HCT116 (cell line): Measurements from ENCODE around the gene SH3TC2. TPM values are rescaled to one million over a fixed set of nuclear protein-coding genes. Genes with fewer than 3 reads are reported as not detected.

Source experiments
- ATAC-seq: fragments of 200-7000 bp; cut with Tn5 transposase; 2 replicates; pipeline ENCODE4 v1.9.1; 2020; ENCODE audit warnings: mild to moderate bottlenecking, moderate library complexity
- BruUV-seq: library from RNA; stranded (reverse); fragments of 400-500 nt; replicated peaks from 2 replicates; lab custom pipeline; 2021; lab: Mats Ljungman, UMichigan
- CTCF ChIA-PET: fragments of 300-600 bp; sonication (Branson Sonifier 250); formaldehyde crosslinking; loops from one replicate; lab custom pipeline; 2021; ENCODE audit warnings: antibody characterized with exemption; lab: Charles Lee
- POLR2A ChIA-PET: fragments of 300-600, 350-600 bp; sonication (Branson Sonifier 250); formaldehyde crosslinking; loops from one replicate; lab custom pipeline; 2021; ENCODE audit warnings: antibody characterized with exemption; lab: Charles Lee
- RAD21 ChIA-PET, 2 experiments: fragments of 300-600 bp; sonication (Branson Sonifier 250); formaldehyde crosslinking; loops; one replicate each; lab custom pipeline; 2023; ENCODE audit warnings: low total read pairs in 2 of 2; ENCODE audit not compliant: uncharacterized antibody in 2 of 2, unreplicated experiment in 2 of 2, low non-redundant PET in 1 of 2; lab: Charles Lee
- DNase-seq: peaks from one replicate; pipeline ENCODE4 v3.0.0-alpha.2; 2010; ENCODE audit warnings: low read depth, low spot score
- H2AFZ ChIP-seq: fragments of 200-600 bp; shearing (Covaris generic), sonication (generic); 2 replicates; pipeline ENCODE4 v1.6.1; 2017; ENCODE audit warnings: low read depth, mixed run types, mixed read lengths, antibody characterized with exemption, low read length; ENCODE audit not compliant: poor library complexity, severe bottlenecking
- H3K27ac ChIP-seq: 2 replicates; pipeline ENCODE4 v1.5.1; 2012; ENCODE audit warnings: low read depth, low read length
- H3K27me3 ChIP-seq: fragments of 200-600 bp; sonication (generic); 2 replicates; pipeline ENCODE4 v1.6.1; 2016; ENCODE audit warnings: mixed run types, low read length, mixed read lengths; ENCODE audit not compliant: insufficient read depth
- H3K36me3 ChIP-seq, 2 experiments: fragments of 200-500 bp in 1 of 2; fragments of 200-600 bp in 1 of 2; sonication (Bioruptor generic) in 1 of 2; sonication (generic) in 1 of 2; 2 replicates each; pipeline versions ENCODE4 v1.5.1 to v1.6.1; 2014 to 2016; ENCODE audit warnings: low read length in 2 of 2, inconsistent platforms in 1 of 2, mixed read lengths in 1 of 2, mixed run types in 1 of 2; ENCODE audit not compliant: insufficient read depth in 2 of 2, control insufficient read depth in 1 of 2
- H3K4me1 ChIP-seq, 2 experiments: fragments of 200-600 bp in 1 of 2; sonication (generic) in 1 of 2; 2 replicates each; pipeline versions ENCODE4 v1.5.1 to v1.6.1; 2012 to 2017; ENCODE audit warnings: low read length in 2 of 2, inconsistent platforms in 1 of 2, mild to moderate bottlenecking in 1 of 2, mixed read lengths in 1 of 2, mixed run types in 1 of 2, moderate library complexity in 1 of 2; ENCODE audit not compliant: insufficient read depth in 2 of 2, control insufficient read depth in 1 of 2
- H3K4me2 ChIP-seq: fragments of 200-600 bp; sonication (generic); 2 replicates; pipeline ENCODE4 v1.6.1; 2017; ENCODE audit warnings: mixed run types, low read length, mixed read lengths
- H3K4me3 ChIP-seq, 2 experiments: fragments of 200-600 bp in 1 of 2; sonication (generic) in 1 of 2; replicated peaks in 1 of 2; 2 replicates each; pipeline ENCODE4 v1.5.1; 2011 to 2016; ENCODE audit warnings: low read length in 2 of 2, control low read depth in 1 of 2, low read depth in 1 of 2, mild to moderate bottlenecking in 1 of 2, mixed read lengths in 1 of 2, mixed run types in 1 of 2
- H3K79me2 ChIP-seq: fragments of 200-600 bp; sonication (generic); 2 replicates; pipeline ENCODE4 v1.6.1; 2017; ENCODE audit warnings: mild to moderate bottlenecking, mixed run types, low read length, moderate library complexity, mixed read lengths; ENCODE audit not compliant: insufficient read depth
- H3K9ac ChIP-seq: fragments of 200-600 bp; sonication (generic); 2 replicates; pipeline ENCODE4 v1.6.1; 2016; ENCODE audit warnings: low read length, mixed read lengths
- H3K9me2 ChIP-seq: fragments of 200-600 bp; sonication (generic), shearing (Covaris generic); 2 replicates; pipeline ENCODE4 v1.6.1; 2017; ENCODE audit warnings: mixed run types, mild to moderate bottlenecking, moderate library complexity; ENCODE audit not compliant: insufficient read depth
- H3K9me3 ChIP-seq, 2 experiments: fragments of 200-500 bp in 1 of 2; fragments of 200-600 bp in 1 of 2; sonication (Bioruptor generic) in 1 of 2; sonication (generic) in 1 of 2; 2 replicates each; pipeline ENCODE4 v1.6.1; 2014 to 2017; ENCODE audit warnings: low read length in 2 of 2, mixed read lengths in 2 of 2, inconsistent platforms in 1 of 2, low read depth in 1 of 2, mild to moderate bottlenecking in 1 of 2, mixed run types in 1 of 2, moderate library complexity in 1 of 2; ENCODE audit not compliant: control insufficient read depth in 1 of 2, insufficient read depth in 1 of 2
- H4K20me1 ChIP-seq: fragments of 200-600 bp; sonication (generic), shearing (Covaris generic); 2 replicates; pipeline ENCODE4 v1.6.1; 2017; ENCODE audit warnings: mixed run types, mild to moderate bottlenecking, moderate library complexity; ENCODE audit not compliant: insufficient read depth
- ATF3 ChIP-seq: IDR thresholded peaks from 2 replicates; pipeline ENCODE4 v1.6.1; 2012
- EGR1 ChIP-seq: IDR thresholded peaks from 2 replicates; pipeline ENCODE4 v1.6.1; 2012; ENCODE audit warnings: low read depth
- EZH2 ChIP-seq: fragments of 200-600 bp; sonication (generic); IDR thresholded peaks from 2 replicates; pipeline ENCODE4 v1.6.1; 2017; ENCODE audit warnings: antibody characterized with exemption, mixed run types
- EZH2phosphoT487 ChIP-seq: fragments of 200-600 bp; IDR thresholded peaks from 2 replicates; pipeline ENCODE4 v1.6.1; 2018; ENCODE audit warnings: antibody characterized with exemption, borderline replicate concordance
- POLR2A ChIP-seq: IDR thresholded peaks from 2 replicates; pipeline ENCODE4 v1.7.0; 2011; ENCODE audit warnings: borderline replicate concordance; ENCODE audit not compliant: insufficient read depth, insufficient read length; ENCODE audit errors: extremely low read depth
- SRF ChIP-seq: IDR thresholded peaks from 2 replicates; pipeline ENCODE4 v1.6.1; 2012; ENCODE audit warnings: low read depth
- TCF7L2 ChIP-seq: IDR thresholded peaks from 2 replicates; pipeline ENCODE4 v1.7.0; 2011; ENCODE audit warnings: borderline replicate concordance, inconsistent platforms; ENCODE audit not compliant: insufficient read depth, insufficient read length; ENCODE audit errors: extremely low read depth
- ZNF274 ChIP-seq: fragments of 200-500 bp; sonication (Bioruptor generic); IDR thresholded peaks from 2 replicates; pipeline ENCODE4 v1.6.1; 2014; ENCODE audit warnings: mild to moderate bottlenecking, low read depth, low read length, inconsistent platforms
- intact Hi-C: fragments of 100-400 bp; cut with micrococcal nuclease; formaldehyde crosslinking; loops from 2 replicates; pipeline ENCODE4 v1.10.0; 2022
- total RNA-seq: library from RNA; stranded (reverse); gene quantifications from one replicate; pipeline ENCODE4 v1.2.1, GENCODE V29; 2021; ENCODE audit not compliant: unreplicated experiment
- TF ChIP-seq, protein P1 (sequence below), 3 experiments: fragments of 200-600 bp in 1 of 3; sonication (generic) in 1 of 3; IDR thresholded peaks in 2 of 3; conservative IDR thresholded peaks in 1 of 3; 2 replicates each; pipeline ENCODE4 v1.5.1; 2012 to 2017; ENCODE audit warnings: low read depth in 2 of 3, low read length in 2 of 3, antibody characterized with exemption in 1 of 3, borderline replicate concordance in 1 of 3, control low read depth in 1 of 3, mild to moderate bottlenecking in 1 of 3, mixed read lengths in 1 of 3, mixed run types in 1 of 3, moderate library complexity in 1 of 3; ENCODE audit not compliant: insufficient read depth in 1 of 3

SH3TC2 gene
- total RNA-seq, 1 experiment from 2014 or later = 12.8 TPM

GRCh38 chr5:149012350-149012749, 50.5 kb downstream of the SH3TC2 start:
- Histone ChIP-seq H3K4me3 (no peak overlapping the region), H3K27me3 (no peaks in the 10 kb centered on the region), H3K36me3 (no peaks in the 10 kb centered on the region), H3K27ac (no peak overlapping the region), H3K4me1 (peaks cover 0 to 9% of the 10 kb centered on the region in 2 experiments; a peak in 1 of 4 replicates), H3K9me3 (no peaks in the 10 kb centered on the region), H3K9me2 (no peaks in the 10 kb centered on the region), H2AFZ (no peak overlapping the region), H3K4me2 (no peak overlapping the region), H3K79me2 (no peaks in the 10 kb centered on the region), H3K9ac (no peak overlapping the region), H4K20me1 (no peaks in the 10 kb centered on the region)
- POLR2A ChIA-PET = no interaction called here
- RAD21 ChIA-PET = no interaction called here
- CTCF ChIA-PET = interaction anchor here (0.7 kb wide), 1 partner anchor 102 kb away, joined by 4 read pairs; no protein-coding TSS in a partner anchor
- BruUV-seq = no TSS peak
- peak; percentile 53; the same call in 1 of the 2 replicates for ATAC-seq
- intact Hi-C loops = no loop called here
- no peak for TF ChIP-seq TCF7L2
- TF ChIP-seq, protein P1, sequence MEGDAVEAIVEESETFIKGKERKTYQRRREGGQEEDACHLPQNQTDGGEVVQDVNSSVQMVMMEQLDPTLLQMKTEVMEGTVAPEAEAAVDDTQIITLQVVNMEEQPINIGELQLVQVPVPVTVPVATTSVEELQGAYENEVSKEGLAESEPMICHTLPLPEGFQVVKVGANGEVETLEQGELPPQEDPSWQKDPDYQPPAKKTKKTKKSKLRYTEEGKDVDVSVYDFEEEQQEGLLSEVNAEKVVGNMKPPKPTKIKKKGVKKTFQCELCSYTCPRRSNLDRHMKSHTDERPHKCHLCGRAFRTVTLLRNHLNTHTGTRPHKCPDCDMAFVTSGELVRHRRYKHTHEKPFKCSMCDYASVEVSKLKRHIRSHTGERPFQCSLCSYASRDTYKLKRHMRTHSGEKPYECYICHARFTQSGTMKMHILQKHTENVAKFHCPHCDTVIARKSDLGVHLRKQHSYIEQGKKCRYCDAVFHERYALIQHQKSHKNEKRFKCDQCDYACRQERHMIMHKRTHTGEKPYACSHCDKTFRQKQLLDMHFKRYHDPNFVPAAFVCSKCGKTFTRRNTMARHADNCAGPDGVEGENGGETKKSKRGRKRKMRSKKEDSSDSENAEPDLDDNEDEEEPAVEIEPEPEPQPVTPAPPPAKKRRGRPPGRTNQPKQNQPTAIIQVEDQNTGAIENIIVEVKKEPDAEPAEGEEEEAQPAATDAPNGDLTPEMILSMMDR (IDR thresholded peaks at IDR 0.05 in 2 of 3, conservative IDR thresholded peaks at IDR 0.05 in 1 of 3; ENCODE audit: borderline replicate concordance in 1 of 3, insufficient read depth in 1 of 3, low read depth in 2 of 3, low read length in 2 of 3) = peak in 2 of 3 experiments; percentile 4 to 33; a peak in 1 of 6 replicates
- no peak for DNase-seq

DNA sequence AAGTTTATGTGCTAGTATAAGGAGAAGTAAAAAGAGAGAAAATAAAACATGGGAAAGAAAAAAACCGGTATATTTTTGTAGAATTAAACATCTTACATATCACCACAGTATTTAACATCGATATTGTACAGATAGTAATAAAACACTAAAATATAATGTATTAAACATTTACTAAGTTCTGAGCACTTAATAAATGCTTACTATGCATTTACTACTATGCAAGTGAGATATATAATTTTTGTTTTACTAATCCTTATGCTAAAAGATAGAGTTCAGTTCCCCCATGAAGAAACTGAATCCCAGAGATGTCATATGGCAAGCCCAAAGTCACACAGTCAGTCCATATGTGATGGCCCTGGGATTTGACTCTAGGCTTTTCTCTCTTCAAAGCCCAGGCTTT, 51.1 kb downstream of the SH3TC2 start:
- Histone ChIP-seq H3K27ac (no peak overlapping the region), H4K20me1 (no peaks in the 10 kb centered on the region), H3K4me3 (no peak overlapping the region)
- BruUV-seq = no TSS peak
- intact Hi-C loops = no loop called here
- CTCF ChIA-PET = interaction anchor here (0.7 kb wide), 1 partner anchor 103 kb away, joined by 4 read pairs; no protein-coding TSS in a partner anchor
- no peak for DNase-seq
- no peak for TF ChIP-seq ZNF274
- TF ChIP-seq ATF3 = no peak
- TF ChIP-seq EZH2 = no peak
- no peak for TF ChIP-seq EGR1
- no peak for TF ChIP-seq POLR2A
- TF ChIP-seq EZH2phosphoT487 = no peak
- no peak for TF ChIP-seq SRF
- TF ChIP-seq TCF7L2 = no peak
- TF ChIP-seq, all 23 proteins: peak for 0
- Histone ChIP-seq H3K4me2 (no peak overlapping the region), H3K79me2 (no peaks in the 10 kb centered on the region), H3K27me3 (no peaks in the 10 kb centered on the region), H3K36me3 (no peaks in the 10 kb centered on the region), H2AFZ (no peak overlapping the region), H3K9me2 (no peaks in the 10 kb centered on the region), H3K9me3 (no peaks in the 10 kb centered on the region), H3K4me1 (peaks cover 0 to 9% of the 10 kb centered on the region in 2 experiments; a peak in 1 of 4 replicates), H3K9ac (no peak overlapping the region)
- no peak for ATAC-seq
- POLR2A ChIA-PET = no interaction called here
- RAD21 ChIA-PET = interaction anchor here in 1 of 2 experiments (0.8 kb wide), 1 partner anchor 24 kb away, joined by 3 read pairs; no protein-coding TSS in a partner anchor
